Panc1 (cell line): ENCODE measurements around the gene CAPN15. TPM values are rescaled to one million over a fixed set of nuclear protein-coding genes. Genes with fewer than 3 reads are reported as not detected.
A peak's percentile ranks its signal among the peaks of the same experiment; 100 is the strongest.

Experiments used
- ATAC-seq: fragments of 200-7000 bp; cut with Tn5 transposase; 2 replicates; pipeline ENCODE4 v1.9.1; 2020; ENCODE audit warnings: mild to moderate bottlenecking, moderate library complexity
- BruUV-seq: library from RNA; stranded (reverse); fragments of 400-500 nt; replicated peaks from 2 replicates; lab custom pipeline; 2021; lab: Mats Ljungman, UMichigan
- CTCF ChIA-PET: fragments of 300-600 bp; sonication (Branson Sonifier 250); formaldehyde crosslinking; loops from one replicate; lab custom pipeline; 2022; ENCODE audit warnings: antibody characterized with exemption; lab: Charles Lee
- POLR2A ChIA-PET: fragments of 300-600 bp; sonication (Branson Sonifier 250); formaldehyde crosslinking; loops from one replicate; lab custom pipeline; 2022; ENCODE audit warnings: antibody characterized with exemption; lab: Charles Lee
- DNase-seq: peaks from one replicate; pipeline ENCODE4 v3.0.0-alpha.2; 2010; ENCODE audit warnings: low read depth, low spot score
- H3K27ac ChIP-seq: 2 replicates; pipeline ENCODE4 v1.5.1; 2011; ENCODE audit warnings: mild to moderate bottlenecking, low read length, inconsistent platforms
- H3K27me3 ChIP-seq: fragments of 200-500 bp; sonication (Bioruptor generic); 2 replicates; pipeline ENCODE4 v1.6.0; 2014; ENCODE audit warnings: low read length, inconsistent platforms; ENCODE audit not compliant: control insufficient read depth, insufficient read depth
- H3K36me3 ChIP-seq: fragments of 200-500 bp; sonication (Bioruptor generic); 2 replicates; pipeline ENCODE4 v1.5.1; 2014; ENCODE audit warnings: inconsistent platforms, mild to moderate bottlenecking, low read length, moderate library complexity; ENCODE audit not compliant: control insufficient read depth, insufficient read depth
- H3K4me1 ChIP-seq: 2 replicates; pipeline ENCODE4 v1.5.1; 2011; ENCODE audit warnings: inconsistent platforms, mild to moderate bottlenecking, low read length, moderate library complexity; ENCODE audit not compliant: control insufficient read depth, insufficient read depth
- H3K4me3 ChIP-seq, 2 experiments: 2 replicates each; pipeline ENCODE4 v1.5.1; 2011 to 2012; ENCODE audit warnings: low read depth in 2 of 2, low read length in 2 of 2, mild to moderate bottlenecking in 2 of 2, inconsistent platforms in 1 of 2, moderate library complexity in 1 of 2
- H3K9me3 ChIP-seq: fragments of 200-500 bp; sonication (Bioruptor generic); 2 replicates; pipeline ENCODE4 v1.5.1; 2014; ENCODE audit warnings: low read depth, mild to moderate bottlenecking, inconsistent platforms, low read length, moderate library complexity; ENCODE audit not compliant: control insufficient read depth, insufficient read depth
- POLR2AphosphoS5 ChIP-seq: IDR thresholded peaks from 2 replicates; pipeline ENCODE4 v1.6.1; 2012; ENCODE audit warnings: mild to moderate bottlenecking, low read depth, low read length, moderate library complexity
- SIN3A ChIP-seq: IDR thresholded peaks from 2 replicates; pipeline ENCODE4 v1.6.1; 2012; ENCODE audit warnings: low read depth, mild to moderate bottlenecking, low read length, moderate library complexity, borderline replicate concordance; ENCODE audit not compliant: insufficient read depth
- TCF7L2 ChIP-seq: IDR thresholded peaks from 2 replicates; pipeline ENCODE4 v1.6.1; 2011; ENCODE audit warnings: mild to moderate bottlenecking, low read depth, low read length, inconsistent platforms
- in situ Hi-C: cut with HindIII; loops from 2 replicates; pipeline ENCODE4 v1.10.0; 2016; ENCODE audit warnings: low sequenced_read_pairs, low pct_unique_long_range_greater_than_20kb
- intact Hi-C: fragments of 100-400 bp; cut with micrococcal nuclease; formaldehyde crosslinking; loops from one replicate; pipeline ENCODE4 v1.10.0; 2022; ENCODE audit not compliant: unreplicated experiment
- total RNA-seq: library from RNA; stranded (reverse); gene quantifications from one replicate; pipeline ENCODE4 v1.2.1, GENCODE V29; 2021; ENCODE audit not compliant: unreplicated experiment
- TF ChIP-seq, protein P1 (sequence below), 2 experiments: IDR thresholded peaks; 2 replicates each; pipeline ENCODE4 v1.6.1; 2011 to 2012; ENCODE audit warnings: low read depth in 2 of 2, control low read depth in 1 of 2, low read length in 1 of 2, mild to moderate bottlenecking in 1 of 2, moderate library complexity in 1 of 2; ENCODE audit not compliant: insufficient read depth in 1 of 2
- TF ChIP-seq, protein P2 (sequence below): fragments of 450-650 bp; IDR thresholded peaks from 2 replicates; pipeline ENCODE4 v1.5.1; 2017; ENCODE audit warnings: mild to moderate bottlenecking

Gene CAPN15
- total RNA-seq, 1 experiment from 2014 or later, result 78.5 TPM

DNA sequence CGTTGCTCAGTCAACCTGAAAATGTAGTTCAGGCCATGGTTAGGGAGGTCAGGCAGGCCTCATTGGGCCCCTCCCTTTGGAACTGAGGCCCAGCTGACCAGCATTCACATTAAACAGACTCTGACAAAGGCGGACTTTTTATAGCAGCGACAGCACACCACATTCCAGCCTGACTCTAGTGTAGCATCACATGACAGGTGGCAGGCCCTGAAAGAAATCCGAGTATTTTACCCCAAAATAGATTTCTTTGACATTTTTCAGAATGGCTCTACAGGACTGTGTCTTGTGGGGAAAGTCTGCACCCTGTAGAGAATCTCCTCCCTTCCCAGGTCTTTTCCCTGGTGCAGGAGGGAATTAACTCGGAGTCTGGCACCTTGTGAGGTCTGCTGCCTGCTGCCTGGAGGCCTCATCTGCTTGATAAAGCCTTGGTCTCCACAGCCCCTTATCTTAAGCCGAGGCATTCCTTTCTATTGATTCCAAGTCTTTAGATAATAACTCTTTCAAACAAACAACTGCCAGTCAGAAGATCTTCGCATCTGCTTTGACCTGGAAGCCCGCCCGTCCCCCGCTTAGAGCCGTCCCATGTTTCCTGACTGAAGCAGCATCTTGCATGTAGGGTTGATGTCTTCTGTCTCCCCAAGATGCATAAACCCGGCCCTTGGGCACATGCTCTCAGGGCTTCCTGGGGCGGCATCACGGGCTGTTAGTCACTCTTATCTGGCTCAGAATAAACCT lies 44.0 kb upstream of the CAPN15 start:
- BruUV-seq, result no TSS peak
- Histone ChIP-seq H3K9me3 (no peaks in the 10 kb centered on the region), H3K27me3 (no peaks in the 10 kb centered on the region), H3K36me3 (no peaks in the 10 kb centered on the region), H3K27ac (no peak overlapping the region), H3K4me3 (no peak overlapping the region), H3K4me1 (no peaks in the 10 kb centered on the region)
- intact Hi-C loops, result no loop called here
- DNase-seq (no peak), ATAC-seq (no peak)
- in situ Hi-C loops, result no loop called here
- no peak for TF ChIP-seq POLR2AphosphoS5
- TF ChIP-seq TCF7L2, result no peak
- TF ChIP-seq, protein P1, sequence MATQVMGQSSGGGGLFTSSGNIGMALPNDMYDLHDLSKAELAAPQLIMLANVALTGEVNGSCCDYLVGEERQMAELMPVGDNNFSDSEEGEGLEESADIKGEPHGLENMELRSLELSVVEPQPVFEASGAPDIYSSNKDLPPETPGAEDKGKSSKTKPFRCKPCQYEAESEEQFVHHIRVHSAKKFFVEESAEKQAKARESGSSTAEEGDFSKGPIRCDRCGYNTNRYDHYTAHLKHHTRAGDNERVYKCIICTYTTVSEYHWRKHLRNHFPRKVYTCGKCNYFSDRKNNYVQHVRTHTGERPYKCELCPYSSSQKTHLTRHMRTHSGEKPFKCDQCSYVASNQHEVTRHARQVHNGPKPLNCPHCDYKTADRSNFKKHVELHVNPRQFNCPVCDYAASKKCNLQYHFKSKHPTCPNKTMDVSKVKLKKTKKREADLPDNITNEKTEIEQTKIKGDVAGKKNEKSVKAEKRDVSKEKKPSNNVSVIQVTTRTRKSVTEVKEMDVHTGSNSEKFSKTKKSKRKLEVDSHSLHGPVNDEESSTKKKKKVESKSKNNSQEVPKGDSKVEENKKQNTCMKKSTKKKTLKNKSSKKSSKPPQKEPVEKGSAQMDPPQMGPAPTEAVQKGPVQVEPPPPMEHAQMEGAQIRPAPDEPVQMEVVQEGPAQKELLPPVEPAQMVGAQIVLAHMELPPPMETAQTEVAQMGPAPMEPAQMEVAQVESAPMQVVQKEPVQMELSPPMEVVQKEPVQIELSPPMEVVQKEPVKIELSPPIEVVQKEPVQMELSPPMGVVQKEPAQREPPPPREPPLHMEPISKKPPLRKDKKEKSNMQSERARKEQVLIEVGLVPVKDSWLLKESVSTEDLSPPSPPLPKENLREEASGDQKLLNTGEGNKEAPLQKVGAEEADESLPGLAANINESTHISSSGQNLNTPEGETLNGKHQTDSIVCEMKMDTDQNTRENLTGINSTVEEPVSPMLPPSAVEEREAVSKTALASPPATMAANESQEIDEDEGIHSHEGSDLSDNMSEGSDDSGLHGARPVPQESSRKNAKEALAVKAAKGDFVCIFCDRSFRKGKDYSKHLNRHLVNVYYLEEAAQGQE (IDR thresholded peaks at IDR 0.05; ENCODE audit: insufficient read depth in 1 of 2, low read depth in 2 of 2, low read length in 1 of 2), result no peak
- TF ChIP-seq SIN3A, result no peak
- TF ChIP-seq, protein P2, sequence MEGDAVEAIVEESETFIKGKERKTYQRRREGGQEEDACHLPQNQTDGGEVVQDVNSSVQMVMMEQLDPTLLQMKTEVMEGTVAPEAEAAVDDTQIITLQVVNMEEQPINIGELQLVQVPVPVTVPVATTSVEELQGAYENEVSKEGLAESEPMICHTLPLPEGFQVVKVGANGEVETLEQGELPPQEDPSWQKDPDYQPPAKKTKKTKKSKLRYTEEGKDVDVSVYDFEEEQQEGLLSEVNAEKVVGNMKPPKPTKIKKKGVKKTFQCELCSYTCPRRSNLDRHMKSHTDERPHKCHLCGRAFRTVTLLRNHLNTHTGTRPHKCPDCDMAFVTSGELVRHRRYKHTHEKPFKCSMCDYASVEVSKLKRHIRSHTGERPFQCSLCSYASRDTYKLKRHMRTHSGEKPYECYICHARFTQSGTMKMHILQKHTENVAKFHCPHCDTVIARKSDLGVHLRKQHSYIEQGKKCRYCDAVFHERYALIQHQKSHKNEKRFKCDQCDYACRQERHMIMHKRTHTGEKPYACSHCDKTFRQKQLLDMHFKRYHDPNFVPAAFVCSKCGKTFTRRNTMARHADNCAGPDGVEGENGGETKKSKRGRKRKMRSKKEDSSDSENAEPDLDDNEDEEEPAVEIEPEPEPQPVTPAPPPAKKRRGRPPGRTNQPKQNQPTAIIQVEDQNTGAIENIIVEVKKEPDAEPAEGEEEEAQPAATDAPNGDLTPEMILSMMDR, result no peak
- POLR2A ChIA-PET, result no interaction called here
- CTCF ChIA-PET, result no interaction called here

DNA sequence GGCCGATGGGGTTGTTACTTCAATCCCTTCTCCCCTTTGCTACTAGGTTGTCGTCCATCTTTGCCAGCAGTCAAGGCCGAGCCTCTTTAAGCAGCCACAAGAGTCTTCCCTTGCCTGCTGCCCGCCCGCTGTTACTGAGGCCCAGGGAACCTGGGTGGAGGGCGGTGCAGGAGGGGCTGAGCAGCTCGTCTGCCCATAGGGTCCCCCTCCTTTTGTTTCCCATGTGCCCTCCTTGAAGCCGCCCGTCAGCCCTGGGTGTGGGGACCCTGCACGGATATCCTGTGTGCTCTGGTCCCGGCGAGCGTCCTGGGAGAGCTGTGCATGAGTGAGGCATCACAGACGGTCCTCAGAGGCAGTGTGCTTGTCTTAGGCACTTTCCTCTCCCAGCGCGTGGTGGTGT lies 37.9 kb upstream of the CAPN15 start:
- Histone ChIP-seq H3K4me1 (no peaks in the 10 kb centered on the region), H3K27ac (no peak overlapping the region), H3K36me3 (no peaks in the 10 kb centered on the region), H3K4me3 (no peak overlapping the region), H3K27me3 (no peaks in the 10 kb centered on the region), H3K9me3 (no peaks in the 10 kb centered on the region)
- TF ChIP-seq SIN3A, result no peak
- TF ChIP-seq, protein P2, result no peak
- no peak for TF ChIP-seq POLR2AphosphoS5
- TF ChIP-seq, protein P1 (IDR thresholded peaks at IDR 0.05; ENCODE audit: insufficient read depth in 1 of 2, low read depth in 2 of 2, low read length in 1 of 2), result no peak
- TF ChIP-seq TCF7L2, result no peak
- intact Hi-C loops, result no loop called here
- DNase-seq (no peak), ATAC-seq (0 out of 2 replicates have a peak, but pooled peaks have one; percentile 15)
- no TSS peak for BruUV-seq
- POLR2A ChIA-PET, result no interaction called here
- CTCF ChIA-PET, result no interaction called here
- in situ Hi-C loops, result no loop called here
